DOHH2 (cell line): ENCODE data around the gene CNST.

Experiments
- H3F3A ChIP-seq: fragments of 200-600 bp; sonication (generic), shearing (Covaris generic); 2 replicates; pipeline ENCODE4 v1.6.0; 2016; ENCODE audit warnings: antibody characterized with exemption, mild to moderate bottlenecking; ENCODE audit not compliant: control insufficient read depth, insufficient read depth
- H3K27ac ChIP-seq: fragments of 200-600 bp; sonication (generic); 2 replicates; pipeline ENCODE4 v1.5.1; 2014; ENCODE audit warnings: low read depth, mild to moderate bottlenecking, low read length, moderate library complexity
- H3K27me3 ChIP-seq: fragments of 200-600 bp; sonication (generic); 2 replicates; pipeline ENCODE4 v1.6.1; 2014; ENCODE audit warnings: mild to moderate bottlenecking, low read length, mixed read lengths; ENCODE audit not compliant: control insufficient read depth
- H3K36me3 ChIP-seq: fragments of 200-600 bp; sonication (generic); 2 replicates; pipeline ENCODE4 v1.6.1; 2014; ENCODE audit warnings: mild to moderate bottlenecking, low read length, moderate library complexity, mixed read lengths; ENCODE audit not compliant: control insufficient read depth
- H3K4me1 ChIP-seq: fragments of 200-600 bp; sonication (generic); 2 replicates; pipeline ENCODE4 v1.6.1; 2014; ENCODE audit warnings: mild to moderate bottlenecking, low read length, mixed read lengths; ENCODE audit not compliant: control insufficient read depth
- H3K4me2 ChIP-seq: fragments of 200-600 bp; sonication (generic); 2 replicates; pipeline ENCODE4 v1.6.0; 2014; ENCODE audit warnings: mild to moderate bottlenecking, low read length, moderate library complexity
- H3K4me3 ChIP-seq: fragments of 200-600 bp; sonication (generic); 2 replicates; pipeline ENCODE4 v1.5.1; 2014; ENCODE audit warnings: mild to moderate bottlenecking, low read length, mixed read lengths
- H3K79me2 ChIP-seq: fragments of 200-600 bp; sonication (generic); 2 replicates; pipeline ENCODE4 v1.6.1; 2014; ENCODE audit warnings: mild to moderate bottlenecking, low read length, mixed read lengths; ENCODE audit not compliant: control insufficient read depth
- H3K9me2 ChIP-seq: fragments of 200-600 bp; sonication (generic); replicated peaks from 2 replicates; pipeline ENCODE4 v1.6.1; 2014; ENCODE audit warnings: mild to moderate bottlenecking, low read length, mixed read lengths; ENCODE audit not compliant: control insufficient read depth
- H3K9me3 ChIP-seq: fragments of 200-600 bp; sonication (generic); 2 replicates; pipeline ENCODE4 v1.6.1; 2014; ENCODE audit warnings: antibody characterized with exemption, low read length, mixed read lengths; ENCODE audit not compliant: control insufficient read depth, insufficient read depth
- H4K20me1 ChIP-seq: fragments of 200-600 bp; sonication (generic); 2 replicates; pipeline ENCODE4 v1.6.0; 2014; ENCODE audit warnings: low read depth, mild to moderate bottlenecking, antibody characterized with exemption, low read length, moderate library complexity; ENCODE audit not compliant: control insufficient read depth, insufficient read depth
- EZH2phosphoT487 ChIP-seq: fragments of 200-600 bp; sonication (generic); IDR thresholded peaks from 2 replicates; pipeline ENCODE4 v1.6.1; 2017; ENCODE audit warnings: borderline replicate concordance, mild to moderate bottlenecking, antibody characterized with exemption, low read length, moderate library complexity, mixed read lengths
- TF ChIP-seq, protein P1 (sequence below): fragments of 200-600 bp; sonication (generic); IDR thresholded peaks from one replicate; pipeline ENCODE4 v1.5.1; 2014; ENCODE audit warnings: antibody characterized with exemption, mild to moderate bottlenecking, low read depth, low read length; ENCODE audit not compliant: poor library complexity, severe bottlenecking

Gene CNST, protein sequence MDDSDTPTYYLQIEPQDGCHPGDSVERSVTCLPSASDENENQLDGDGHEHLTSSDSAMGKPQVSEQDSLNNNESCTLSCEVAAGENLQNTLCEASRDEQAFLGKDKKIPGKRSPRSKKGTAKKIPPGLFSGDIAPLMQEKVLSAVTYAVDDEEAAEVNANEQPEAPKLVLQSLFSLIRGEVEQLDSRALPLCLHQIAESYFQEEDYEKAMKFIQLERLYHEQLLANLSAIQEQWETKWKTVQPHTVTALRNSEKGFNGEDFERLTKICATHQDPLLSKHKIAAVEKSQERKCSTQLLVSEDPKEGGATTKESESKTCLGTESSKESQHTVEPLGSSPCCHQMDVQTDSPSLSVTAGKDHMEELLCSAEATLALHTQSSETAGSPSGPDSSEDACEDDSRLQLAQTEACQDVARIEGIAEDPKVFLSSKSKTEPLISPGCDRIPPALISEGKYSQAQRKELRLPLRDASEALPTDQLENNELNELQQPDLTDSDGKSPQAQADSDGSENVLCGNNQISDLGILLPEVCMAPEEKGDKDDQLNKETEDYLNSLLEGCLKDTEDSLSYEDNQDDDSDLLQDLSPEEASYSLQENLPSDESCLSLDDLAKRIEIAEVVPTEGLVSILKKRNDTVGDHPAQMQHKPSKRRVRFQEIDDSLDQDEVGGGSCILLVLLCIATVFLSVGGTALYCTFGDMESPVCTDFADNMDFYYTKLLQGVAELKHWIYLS

DNA sequence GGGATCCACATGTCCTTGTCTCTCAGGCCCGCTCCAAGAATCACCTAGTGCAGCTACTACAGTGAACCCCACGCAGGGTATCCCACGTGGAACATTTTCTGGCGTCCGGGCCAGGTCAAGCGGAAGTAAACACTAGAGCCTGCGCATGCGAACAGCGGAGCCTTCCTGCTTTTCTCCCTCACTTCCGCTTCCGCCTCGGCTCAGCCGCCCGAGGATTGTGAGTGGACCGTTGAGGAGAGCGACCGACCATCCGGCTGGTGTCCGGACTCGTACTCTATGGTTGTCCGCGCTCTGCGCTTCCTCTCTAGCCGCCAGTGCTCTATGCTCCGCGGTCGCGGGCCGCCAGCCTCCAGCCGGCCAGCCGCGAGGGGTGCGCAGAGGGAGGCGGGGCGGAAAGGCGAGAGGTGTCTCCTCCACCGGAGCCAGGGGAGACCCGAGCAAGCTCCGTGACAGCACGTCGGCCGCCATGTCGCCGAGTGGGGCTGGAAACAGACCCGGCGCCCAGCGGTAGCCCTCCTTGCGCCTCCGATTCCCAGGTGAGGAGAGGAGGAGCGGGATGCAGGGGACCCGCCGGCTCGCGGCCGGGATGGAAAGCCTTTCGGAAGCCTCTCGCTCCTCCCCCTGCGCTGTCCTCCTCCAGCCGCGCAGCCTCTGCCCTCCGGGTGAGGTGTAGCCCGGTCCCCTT, at the start of gene CNST, which contains the start of gene TFB2M:
Gene CNST, plus strand, starts transcription at position 329 of the 685 bp plus-strand sequence. CDS start 25,107 bp downstream, outside the sequence.
Gene TFB2M, minus strand, starts transcription at position 134 of the 685 bp plus-strand sequence. Its CDS starts 123 bp downstream, at position 11.
- peaks cover 53% of the 10 kb centered on the region for H3K4me1 ChIP-seq
- H3K79me2 ChIP-seq, result peaks cover 90% of the 10 kb centered on the region
- peak within 1 kb of the TSS; percentile 91 for H3K4me3 ChIP-seq
- H3K9me2 ChIP-seq, result no peaks in the 10 kb centered on the region
- peak within 1 kb of the TSS; percentile 99 for H3K4me2 ChIP-seq
- peaks cover 61% of the 10 kb centered on the region for H3K36me3 ChIP-seq
- TF ChIP-seq, protein P1, sequence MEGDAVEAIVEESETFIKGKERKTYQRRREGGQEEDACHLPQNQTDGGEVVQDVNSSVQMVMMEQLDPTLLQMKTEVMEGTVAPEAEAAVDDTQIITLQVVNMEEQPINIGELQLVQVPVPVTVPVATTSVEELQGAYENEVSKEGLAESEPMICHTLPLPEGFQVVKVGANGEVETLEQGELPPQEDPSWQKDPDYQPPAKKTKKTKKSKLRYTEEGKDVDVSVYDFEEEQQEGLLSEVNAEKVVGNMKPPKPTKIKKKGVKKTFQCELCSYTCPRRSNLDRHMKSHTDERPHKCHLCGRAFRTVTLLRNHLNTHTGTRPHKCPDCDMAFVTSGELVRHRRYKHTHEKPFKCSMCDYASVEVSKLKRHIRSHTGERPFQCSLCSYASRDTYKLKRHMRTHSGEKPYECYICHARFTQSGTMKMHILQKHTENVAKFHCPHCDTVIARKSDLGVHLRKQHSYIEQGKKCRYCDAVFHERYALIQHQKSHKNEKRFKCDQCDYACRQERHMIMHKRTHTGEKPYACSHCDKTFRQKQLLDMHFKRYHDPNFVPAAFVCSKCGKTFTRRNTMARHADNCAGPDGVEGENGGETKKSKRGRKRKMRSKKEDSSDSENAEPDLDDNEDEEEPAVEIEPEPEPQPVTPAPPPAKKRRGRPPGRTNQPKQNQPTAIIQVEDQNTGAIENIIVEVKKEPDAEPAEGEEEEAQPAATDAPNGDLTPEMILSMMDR, result no peak
- TF ChIP-seq EZH2phosphoT487, result no peak
- H3K27ac ChIP-seq, result peak within 1 kb of the TSS; percentile 91
- no peaks in the 10 kb centered on the region for H3K27me3 ChIP-seq
- no peaks in the 10 kb centered on the region for H3K9me3 ChIP-seq
- H3F3A ChIP-seq, result peaks cover 25% of the 10 kb centered on the region
- peaks cover 6% of the 10 kb centered on the region; the same call in 1 of the 2 replicates for H4K20me1 ChIP-seq

DNA sequence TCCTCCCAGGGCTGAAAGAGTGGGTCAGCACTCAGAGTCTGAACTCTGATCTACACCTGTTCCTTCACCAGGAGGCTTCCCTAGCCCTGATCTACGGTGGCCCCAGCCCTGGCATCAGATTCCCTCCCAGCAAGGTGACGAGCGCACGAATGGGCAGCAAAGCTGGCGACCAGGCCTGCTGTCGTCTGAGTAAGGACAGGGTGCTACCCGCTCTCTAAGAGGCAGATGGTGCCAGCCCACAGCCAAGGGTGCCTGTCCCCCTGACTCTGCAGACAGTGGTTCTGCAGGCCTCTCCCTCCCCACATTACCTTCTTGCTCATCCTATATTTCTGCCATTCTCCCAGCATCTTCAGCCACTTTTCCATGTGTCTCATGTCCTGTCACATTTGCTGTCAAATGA, 48.9 kb upstream of the CNST start:
- no peak overlapping the region for H3K27ac ChIP-seq
- H3F3A ChIP-seq, result no peaks in the 10 kb centered on the region
- H3K4me1 ChIP-seq, result no peaks in the 10 kb centered on the region
- no peaks in the 10 kb centered on the region for H3K36me3 ChIP-seq
- no peaks in the 10 kb centered on the region for H4K20me1 ChIP-seq
- no peaks in the 10 kb centered on the region for H3K9me2 ChIP-seq
- no peaks in the 10 kb centered on the region for H3K79me2 ChIP-seq
- no peak overlapping the region for H3K4me3 ChIP-seq
- H3K27me3 ChIP-seq, result no peaks in the 10 kb centered on the region
- no peak overlapping the region for H3K4me2 ChIP-seq
- peaks cover 70% of the 10 kb centered on the region for H3K9me3 ChIP-seq
- TF ChIP-seq, protein P1, result no peak
- TF ChIP-seq EZH2phosphoT487, result no peak

GRCh38 chr1:246518456-246519205, 47.6 kb upstream of the CNST start:
- H3K4me3 ChIP-seq, result no peak overlapping the region
- no peaks in the 10 kb centered on the region for H3F3A ChIP-seq
- no peak overlapping the region for H3K27ac ChIP-seq
- no peaks in the 10 kb centered on the region for H4K20me1 ChIP-seq
- H3K79me2 ChIP-seq, result no peaks in the 10 kb centered on the region
- H3K4me2 ChIP-seq, result no peak overlapping the region
- no peaks in the 10 kb centered on the region for H3K27me3 ChIP-seq
- H3K4me1 ChIP-seq, result no peaks in the 10 kb centered on the region
- H3K36me3 ChIP-seq, result no peaks in the 10 kb centered on the region
- H3K9me3 ChIP-seq, result peaks cover 77% of the 10 kb centered on the region
- no peaks in the 10 kb centered on the region for H3K9me2 ChIP-seq
- no peak for TF ChIP-seq EZH2phosphoT487
- TF ChIP-seq, protein P1, result no peak
